ENCODE data around the gene TUBB4B.

TUBB4B gene

DNA sequence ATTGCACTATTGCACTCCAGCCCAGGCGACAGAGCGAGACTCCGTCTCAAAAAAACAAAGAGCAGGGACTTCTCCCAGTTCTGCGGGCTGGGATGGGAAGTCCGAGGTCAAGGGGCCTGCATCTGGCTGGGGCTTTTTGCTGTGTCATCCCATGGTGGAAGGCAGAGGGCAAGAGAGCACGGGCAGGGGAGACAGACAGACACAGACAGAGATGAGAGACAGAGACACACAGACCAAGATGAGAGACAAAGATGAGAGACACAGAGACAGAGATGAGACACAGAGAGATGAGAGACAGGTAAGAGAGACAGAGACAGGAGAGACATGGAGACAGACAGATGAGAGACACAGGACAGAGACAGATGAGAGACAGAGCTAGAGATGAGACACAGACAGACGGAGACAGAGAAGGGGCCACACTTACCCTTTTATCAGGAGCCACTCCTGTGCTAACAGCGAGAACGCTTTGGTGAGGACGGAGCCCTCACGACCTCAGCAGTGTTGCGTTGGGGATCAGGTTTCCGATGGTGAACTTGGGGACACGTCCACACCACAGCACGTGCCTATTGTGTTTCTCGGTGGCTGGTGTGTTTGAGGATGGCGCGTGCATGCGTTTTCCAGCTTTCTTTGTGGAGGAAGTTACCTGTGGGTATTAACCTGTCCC is 27.6 kb downstream of the TUBB4B start:
- TF ChIP-seq, protein P1, sequence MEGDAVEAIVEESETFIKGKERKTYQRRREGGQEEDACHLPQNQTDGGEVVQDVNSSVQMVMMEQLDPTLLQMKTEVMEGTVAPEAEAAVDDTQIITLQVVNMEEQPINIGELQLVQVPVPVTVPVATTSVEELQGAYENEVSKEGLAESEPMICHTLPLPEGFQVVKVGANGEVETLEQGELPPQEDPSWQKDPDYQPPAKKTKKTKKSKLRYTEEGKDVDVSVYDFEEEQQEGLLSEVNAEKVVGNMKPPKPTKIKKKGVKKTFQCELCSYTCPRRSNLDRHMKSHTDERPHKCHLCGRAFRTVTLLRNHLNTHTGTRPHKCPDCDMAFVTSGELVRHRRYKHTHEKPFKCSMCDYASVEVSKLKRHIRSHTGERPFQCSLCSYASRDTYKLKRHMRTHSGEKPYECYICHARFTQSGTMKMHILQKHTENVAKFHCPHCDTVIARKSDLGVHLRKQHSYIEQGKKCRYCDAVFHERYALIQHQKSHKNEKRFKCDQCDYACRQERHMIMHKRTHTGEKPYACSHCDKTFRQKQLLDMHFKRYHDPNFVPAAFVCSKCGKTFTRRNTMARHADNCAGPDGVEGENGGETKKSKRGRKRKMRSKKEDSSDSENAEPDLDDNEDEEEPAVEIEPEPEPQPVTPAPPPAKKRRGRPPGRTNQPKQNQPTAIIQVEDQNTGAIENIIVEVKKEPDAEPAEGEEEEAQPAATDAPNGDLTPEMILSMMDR (IDR thresholded peaks at IDR 0.05; ENCODE audit: control extremely low read depth, extremely low read depth, low read depth, missing control alignments), result no peak
- POLR2A ChIA-PET, result interaction anchor here (1.0 to 1.1 kb wide), 2 partner anchors 28 kb away, joined by 3 to 6 read pairs; partner anchors contain the start of gene TUBB4B
- DNase-seq (ENCODE audit: extremely low spot score), result no peak
- CTCF ChIA-PET, result interaction anchor here (0.9 to 1.1 kb wide), 2 partner anchors 9 to 10 kb away, joined by 3 to 4 read pairs; partner anchors contain the start of gene TOR4A

DNA sequence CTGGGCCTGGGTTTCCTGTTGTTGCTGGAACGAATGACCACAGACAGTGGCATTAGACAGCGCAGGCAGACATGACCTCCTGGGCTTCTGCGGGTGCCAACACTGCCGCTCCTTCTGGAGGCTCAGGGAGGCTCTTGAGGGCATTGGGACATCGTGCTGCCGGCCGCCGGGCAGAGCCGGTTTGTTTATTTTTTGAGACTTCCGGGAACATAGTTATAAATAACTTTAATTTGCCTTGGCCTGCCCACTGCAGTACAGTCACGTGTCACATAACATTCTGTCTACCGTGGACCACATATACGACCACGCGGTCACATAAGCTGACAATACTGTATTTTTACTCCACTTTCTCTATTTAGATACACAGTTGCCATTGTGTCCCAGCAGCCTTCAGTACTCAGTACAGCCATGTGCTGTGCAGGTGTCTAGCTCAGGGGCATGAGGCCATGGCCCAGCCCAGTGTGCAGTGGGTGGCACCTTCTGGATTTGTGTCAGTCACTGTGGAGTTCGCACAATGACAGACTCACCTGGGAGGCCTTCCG is 28.2 kb downstream of the TUBB4B start:
- POLR2A ChIA-PET, result interaction anchor here (1.1 kb wide), 1 partner anchor 28 kb away, joined by 6 read pairs; the partner anchor contains the start of gene TUBB4B
- no peak for DNase-seq (ENCODE audit: extremely low spot score)
- CTCF ChIA-PET, result interaction anchor here (0.9 to 1.1 kb wide), 2 partner anchors 8 to 10 kb away, joined by 3 to 4 read pairs; partner anchors contain the start of gene TOR4A
- TF ChIP-seq, protein P1 (IDR thresholded peaks at IDR 0.05; ENCODE audit: control extremely low read depth, extremely low read depth, low read depth, missing control alignments), result no peak

DNA sequence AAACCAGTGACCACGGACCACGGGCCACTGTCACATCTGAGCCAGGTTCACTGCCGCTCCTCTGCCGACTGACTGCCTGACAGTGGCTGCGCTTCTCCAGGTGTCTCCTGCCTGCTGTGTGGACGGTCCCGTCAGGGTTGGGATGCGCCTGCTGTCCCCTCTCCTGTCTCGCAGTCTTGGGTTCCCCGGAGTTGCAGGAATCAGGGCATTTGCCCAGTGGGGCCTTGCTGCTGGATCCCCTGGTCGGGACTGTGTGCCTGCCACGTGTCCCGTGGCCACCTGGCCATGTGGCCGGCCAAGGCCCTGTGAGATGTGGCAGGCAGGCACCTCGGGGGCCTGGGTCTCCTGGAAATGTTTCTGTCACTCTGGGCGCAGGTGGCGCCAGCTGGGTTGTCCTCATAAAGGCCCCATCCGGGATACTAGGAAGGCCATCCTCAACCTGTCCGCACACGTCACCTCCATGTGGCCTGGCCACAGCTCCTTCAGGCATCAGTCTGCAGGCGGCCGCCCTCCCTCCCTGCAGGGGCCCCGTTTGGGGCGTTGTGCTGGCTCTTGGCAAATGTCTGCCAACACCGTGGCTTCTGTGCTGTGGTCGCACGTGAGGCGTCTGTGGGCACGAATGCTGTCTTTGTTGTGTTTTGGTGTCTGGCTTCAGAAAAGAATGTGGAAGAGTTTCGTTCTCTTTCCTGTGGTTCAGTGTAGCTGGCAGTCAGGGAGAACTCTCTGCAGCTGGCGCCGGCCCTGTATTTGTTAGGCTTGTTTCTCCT is 30.0 kb downstream of the TUBB4B start:
- POLR2A ChIA-PET, result no interaction called here
- TF ChIP-seq, protein P1 (IDR thresholded peaks at IDR 0.05; ENCODE audit: control extremely low read depth, extremely low read depth, low read depth, missing control alignments), result no peak
- CTCF ChIA-PET, result interaction anchor here (0.9 to 1.6 kb wide), 2 partner anchors 16 to 31 kb away, joined by 3 to 5 read pairs; partner anchors contain the start of gene NRARP
- DNase-seq (ENCODE audit: extremely low spot score), result no peak

DNA sequence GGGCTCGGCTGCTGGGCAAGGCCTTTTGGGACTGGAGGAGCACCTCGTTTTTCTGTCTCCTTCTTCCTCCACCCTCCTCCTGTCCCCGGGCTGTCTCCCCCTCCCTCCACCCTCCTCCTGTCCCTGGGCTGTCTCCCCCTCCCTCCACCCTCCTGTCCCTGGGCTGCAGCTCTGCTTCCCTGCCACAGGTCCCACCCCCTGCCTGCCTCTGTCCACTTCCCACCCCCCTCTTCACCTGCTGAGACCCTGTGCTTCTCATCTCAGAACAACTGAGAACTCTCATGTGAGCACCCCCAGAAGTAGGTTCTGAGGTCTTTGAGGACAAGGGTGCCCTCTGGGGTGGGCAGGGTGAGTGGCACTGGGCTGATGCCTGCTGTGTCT is 30.6 kb downstream of the TUBB4B start:
- TF ChIP-seq, protein P1 (IDR thresholded peaks at IDR 0.05; ENCODE audit: control extremely low read depth, extremely low read depth, low read depth, missing control alignments), result no peak
- no peak for DNase-seq (ENCODE audit: extremely low spot score)
- ChIA-PET POLR2A (no interaction called here), CTCF (interaction anchor here (1.5 to 1.6 kb wide), 2 partner anchors 11 to 15 kb away, joined by 5 to 7 read pairs; no protein-coding TSS in a partner anchor)

DNA sequence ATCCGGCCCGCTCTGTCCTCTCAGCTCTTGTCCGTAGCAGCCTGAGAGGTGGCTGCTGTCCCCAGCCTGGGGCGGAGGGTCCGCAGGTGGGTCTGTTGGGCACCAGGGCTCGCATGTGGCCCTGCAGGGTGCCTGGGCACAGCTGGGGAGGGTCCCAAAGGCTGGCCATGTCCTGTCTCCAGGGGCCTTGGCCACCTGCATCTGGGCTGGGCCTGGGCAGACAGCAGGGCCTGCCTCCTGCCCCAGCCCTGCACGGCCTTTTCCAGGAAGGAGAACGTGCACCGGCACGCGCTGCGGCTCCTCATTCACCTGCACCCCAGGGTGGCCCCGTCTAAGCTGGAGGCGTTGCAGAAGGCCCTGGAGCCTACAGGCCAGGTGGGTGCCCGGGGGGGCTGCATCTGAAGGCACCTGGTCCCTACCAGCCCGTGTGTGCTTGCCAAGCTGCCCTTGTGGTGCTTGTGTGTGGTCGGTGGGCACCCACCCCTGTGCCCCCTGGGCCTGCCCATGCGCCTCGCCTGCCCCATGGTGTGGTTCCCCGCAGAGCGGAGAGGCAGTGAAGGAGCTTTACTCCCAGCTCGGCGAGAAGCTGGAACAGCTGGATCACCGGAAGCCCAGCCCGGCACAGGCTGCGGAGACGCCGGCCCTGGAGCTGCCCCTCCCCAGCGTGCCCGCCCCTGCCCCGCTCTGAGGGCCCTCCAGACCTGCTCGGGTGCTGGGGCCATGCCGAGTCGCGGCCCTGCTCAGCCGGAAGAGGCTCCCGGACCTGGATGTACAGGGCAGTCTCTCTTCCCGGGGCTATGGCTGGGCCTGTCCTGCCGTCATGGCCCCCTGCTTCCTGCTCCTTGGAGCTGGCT is 31.4 kb downstream of the TUBB4B start:
- TF ChIP-seq, protein P1 (IDR thresholded peaks at IDR 0.05; ENCODE audit: control extremely low read depth, extremely low read depth, low read depth, missing control alignments), result no peak
- no peak for DNase-seq (ENCODE audit: extremely low spot score)
- POLR2A ChIA-PET, result no interaction called here
- CTCF ChIA-PET, result interaction anchor here (1.5 to 1.6 kb wide), 2 partner anchors 12 to 14 kb away, joined by 5 to 7 read pairs; no protein-coding TSS in a partner anchor
